HG03025 (cell line): ENCODE results near the gene FUBP3.

Experiments
- ATAC-seq: cut with Tn5 transposase; IDR thresholded peaks from one replicate; pipeline ENCODE4 v1.9.1; 2021; ENCODE audit warnings: mild to moderate bottlenecking, moderate library complexity; ENCODE audit not compliant: unreplicated experiment, low FRiP score

Gene FUBP3

GRCh38 chr9:130578865-130579737, at the start of gene FUBP3:
Gene FUBP3, plus strand, starts transcription at chr9:130579577. Its CDS starts 104 bp downstream, at chr9:130579681.
- ATAC-seq = peak; percentile 76

- ATAC-seq = no peak
Measured at GRCh38 chr9:130530938-130531337, 48.4 kb upstream of the FUBP3 start.

- no peak for ATAC-seq
Measured at GRCh38 chr9:130531670-130532069, 47.7 kb upstream of the FUBP3 start.

- ATAC-seq = no peak
Measured at GRCh38 chr9:130532426-130533080, 46.8 kb upstream of the FUBP3 start.

- ATAC-seq = no peak
Measured at GRCh38 chr9:130535818-130536521, 43.4 kb upstream of the FUBP3 start.

- ATAC-seq = no peak
Measured at GRCh38 chr9:130536701-130537107, 42.7 kb upstream of the FUBP3 start.

GRCh38 chr9:130537346-130538050, 41.9 kb upstream of the FUBP3 start:
- no peak for ATAC-seq

- ATAC-seq = no peak
Measured at GRCh38 chr9:130539420-130540223, 39.8 kb upstream of the FUBP3 start.

GRCh38 chr9:130541533-130541932, 37.8 kb upstream of the FUBP3 start:
- no peak for ATAC-seq

GRCh38 chr9:130542038-130542437, 37.3 kb upstream of the FUBP3 start:
- no peak for ATAC-seq

GRCh38 chr9:130542457-130543228, 36.7 kb upstream of the FUBP3 start:
- no peak for ATAC-seq

- ATAC-seq = no peak
Measured at GRCh38 chr9:130543368-130543767, 36.0 kb upstream of the FUBP3 start.

- ATAC-seq = no peak
Measured at GRCh38 chr9:130543859-130544258, 35.5 kb upstream of the FUBP3 start.

GRCh38 chr9:130544364-130544763, 35.0 kb upstream of the FUBP3 start:
- ATAC-seq = no peak

- no peak for ATAC-seq
Measured at GRCh38 chr9:130548103-130548502, 31.3 kb upstream of the FUBP3 start.

- no peak for ATAC-seq
Measured at GRCh38 chr9:130549093-130549735, 30.2 kb upstream of the FUBP3 start.

- ATAC-seq = no peak
Measured at GRCh38 chr9:130554606-130555005, 24.8 kb upstream of the FUBP3 start.

GRCh38 chr9:130555061-130555460, 24.3 kb upstream of the FUBP3 start:
- ATAC-seq = no peak

GRCh38 chr9:130555968-130556367, 23.4 kb upstream of the FUBP3 start:
- ATAC-seq = no peak
